ENCODE results near the gene GRIA4.
"Not testable (repeated sequence)": the region's sequence is repeated elsewhere in the genome, so short reads cannot be mapped to it uniquely, and the experiment has no call there.

GRIA4 gene

GRCh38 chr11:105763594-105763993 is 153.7 kb downstream of the GRIA4 start:
- Histone ChIP-seq H2AFZ (ENCODE audit: low read depth, low read length, severe bottlenecking) (no peak overlapping the region), H3K27me3 (ENCODE audit: low read length) (no peaks in the 10 kb centered on the region), H4K20me1 (ENCODE audit: low read depth, low read length) (no peaks in the 10 kb centered on the region), H3K9me3 (ENCODE audit: insufficient read depth, low read length) (no peaks in the 10 kb centered on the region), H3K4me3 (ENCODE audit: insufficient read depth, low read length, poor library complexity, severe bottlenecking) (no peak overlapping the region), H3K36me3 (ENCODE audit: low read length) (no peaks in the 10 kb centered on the region), H3K9ac (ENCODE audit: low read length) (no peak overlapping the region), H3K9me2 (replicated peaks; ENCODE audit: insufficient read depth, low read length) (no peaks in the 10 kb centered on the region), H3K79me2 (ENCODE audit: insufficient read depth, low read length) (no peaks in the 10 kb centered on the region), H3K27ac (ENCODE audit: low read depth, low read length) (no peak overlapping the region), H3F3A (ENCODE audit: insufficient read depth) (no peaks in the 10 kb centered on the region), H3K4me2 (ENCODE audit: low read depth, low read length, poor library complexity, severe bottlenecking) (no peak overlapping the region)
- TF ChIP-seq CTCF (IDR thresholded peaks at IDR 0.05; ENCODE audit: insufficient read depth, low read length, poor library complexity, severe bottlenecking) (no peak), EZH2phosphoT487 (conservative IDR thresholded peaks at IDR 0.05; ENCODE audit: low read length) (no peak)

GRCh38 chr11:105767931-105768330 is 158.1 kb downstream of the GRIA4 start:
- Histone ChIP-seq H3K9ac (ENCODE audit: low read length) (no peak overlapping the region), H3K4me3 (ENCODE audit: insufficient read depth, low read length, poor library complexity, severe bottlenecking) (no peak overlapping the region), H3K79me2 (ENCODE audit: insufficient read depth, low read length) (no peaks in the 10 kb centered on the region), H3K4me2 (ENCODE audit: low read depth, low read length, poor library complexity, severe bottlenecking) (no peak overlapping the region), H3K9me3 (ENCODE audit: insufficient read depth, low read length) (no peaks in the 10 kb centered on the region), H3K27me3 (ENCODE audit: low read length) (no peaks in the 10 kb centered on the region), H4K20me1 (ENCODE audit: low read depth, low read length) (no peaks in the 10 kb centered on the region), H3K36me3 (ENCODE audit: low read length) (no peaks in the 10 kb centered on the region), H3F3A (ENCODE audit: insufficient read depth) (no peaks in the 10 kb centered on the region), H2AFZ (ENCODE audit: low read depth, low read length, severe bottlenecking) (no peak overlapping the region), H3K9me2 (replicated peaks; ENCODE audit: insufficient read depth, low read length) (no peaks in the 10 kb centered on the region), H3K27ac (ENCODE audit: low read depth, low read length) (no peak overlapping the region)
- TF ChIP-seq EZH2phosphoT487 (conservative IDR thresholded peaks at IDR 0.05; ENCODE audit: low read length) (no peak), CTCF (IDR thresholded peaks at IDR 0.05; ENCODE audit: insufficient read depth, low read length, poor library complexity, severe bottlenecking) (no peak)

- no peak overlapping the region for H3K4me3 ChIP-seq (ENCODE audit: insufficient read depth, low read length, poor library complexity, severe bottlenecking)
- no peaks in the 10 kb centered on the region for H3K9me2 ChIP-seq (replicated peaks; ENCODE audit: insufficient read depth, low read length)
- no peak overlapping the region for H2AFZ ChIP-seq (ENCODE audit: low read depth, low read length, severe bottlenecking)
- H3K9ac ChIP-seq (ENCODE audit: low read length): no peak overlapping the region
- H3K79me2 ChIP-seq (ENCODE audit: insufficient read depth, low read length): no peaks in the 10 kb centered on the region
- no peaks in the 10 kb centered on the region for H3K27me3 ChIP-seq (ENCODE audit: low read length)
- H3K36me3 ChIP-seq (ENCODE audit: low read length): no peaks in the 10 kb centered on the region
- no peak overlapping the region for H3K27ac ChIP-seq (ENCODE audit: low read depth, low read length)
- H4K20me1 ChIP-seq (ENCODE audit: low read depth, low read length): no peaks in the 10 kb centered on the region
- no peaks in the 10 kb centered on the region for H3K9me3 ChIP-seq (ENCODE audit: insufficient read depth, low read length)
- TF ChIP-seq CTCF (IDR thresholded peaks at IDR 0.05; ENCODE audit: insufficient read depth, low read length, poor library complexity, severe bottlenecking) (no peak), EZH2phosphoT487 (conservative IDR thresholded peaks at IDR 0.05; ENCODE audit: low read length) (no peak)
- no peaks in the 10 kb centered on the region for H3F3A ChIP-seq (ENCODE audit: insufficient read depth)
- no peak overlapping the region for H3K4me2 ChIP-seq (ENCODE audit: low read depth, low read length, poor library complexity, severe bottlenecking)
Observed at GRCh38 chr11:105769627-105770026, 159.8 kb downstream of the GRIA4 start.

- not testable (repeated sequence) for H3F3A ChIP-seq (ENCODE audit: insufficient read depth); H3K9me3 ChIP-seq (ENCODE audit: insufficient read depth, low read length); H3K36me3 ChIP-seq (ENCODE audit: low read length); H3K4me2 ChIP-seq (ENCODE audit: low read depth, low read length, poor library complexity, severe bottlenecking); H3K4me3 ChIP-seq (ENCODE audit: insufficient read depth, low read length, poor library complexity, severe bottlenecking); H3K9ac ChIP-seq (ENCODE audit: low read length); H3K79me2 ChIP-seq (ENCODE audit: insufficient read depth, low read length); H4K20me1 ChIP-seq (ENCODE audit: low read depth, low read length); H3K27me3 ChIP-seq (ENCODE audit: low read length); H2AFZ ChIP-seq (ENCODE audit: low read depth, low read length, severe bottlenecking); H3K9me2 ChIP-seq (replicated peaks; ENCODE audit: insufficient read depth, low read length); H3K27ac ChIP-seq (ENCODE audit: low read depth, low read length)
Observed at GRCh38 chr11:105773452-105773851, 163.6 kb downstream of the GRIA4 start.
